K562 (cell line): ENCODE data around the gene RAD51AP2. TPM values are rescaled to one million over a fixed set of nuclear protein-coding genes. Genes with fewer than 3 reads are reported as not detected.

Experiments
- ETS1 ChIP-seq: conservative IDR thresholded peaks from 2 replicates; pipeline ENCODE4 v1.6.1; 2011; ENCODE audit warnings: low read depth, mild to moderate bottlenecking, low read length; ENCODE audit not compliant: control insufficient read depth
- HMG20A ChIP-seq: fragments of 450-650 bp; formaldehyde crosslinking; conservative IDR thresholded peaks from 2 replicates; pipeline ENCODE4 v1.4.0; 2020; ENCODE audit warnings: mild to moderate bottlenecking, mixed read lengths
- LARP7 ChIP-seq: fragments of 450-650 bp; IDR thresholded peaks from 2 replicates; pipeline ENCODE4 v1.6.1; 2016
- MCM2 ChIP-seq: fragments of 450-650 bp; IDR thresholded peaks from 2 replicates; pipeline ENCODE4 v1.6.1; 2017; ENCODE audit warnings: low read depth, mild to moderate bottlenecking
- PHB ChIP-seq: fragments of 250-450 bp; sonication (Bioruptor Pico); IDR thresholded peaks from 2 replicates; pipeline ENCODE4 v1.5.0; 2021
- SMAD2 ChIP-seq: fragments of 150-350 bp; IDR thresholded peaks from 2 replicates; pipeline ENCODE4 v1.6.1; 2014; ENCODE audit warnings: low read depth, mild to moderate bottlenecking, low read length
- STAT5B ChIP-seq: fragments of 250-450 bp; sonication (Bioruptor Pico); IDR thresholded peaks from 2 replicates; pipeline ENCODE4 v1.8.0; 2021; ENCODE audit warnings: mild to moderate bottlenecking, inconsistent platforms
- TFAM ChIP-seq: fragments of 250-450 bp; sonication (Bioruptor Pico); conservative IDR thresholded peaks from 2 replicates; pipeline ENCODE4 v1.5.0; 2021; ENCODE audit warnings: mild to moderate bottlenecking, moderate library complexity
- ZC3H4 ChIP-seq: sonication (generic); formaldehyde crosslinking; IDR thresholded peaks from 2 replicates; pipeline ENCODE4 v1.9.0; 2021; ENCODE audit warnings: missing genetic modification reagents, borderline replicate concordance
- ZEB2 ChIP-seq: fragments of 450-650 bp; IDR thresholded peaks from 2 replicates; pipeline ENCODE4 v1.6.1; 2016
- ZNF143 ChIP-seq: sonication (generic); formaldehyde crosslinking; IDR thresholded peaks from 2 replicates; pipeline ENCODE4 v1.9.0; 2022; ENCODE audit warnings: mild to moderate bottlenecking, missing genetic modification reagents
- ZNF431 ChIP-seq: sonication (generic); formaldehyde crosslinking; IDR thresholded peaks from 2 replicates; pipeline ENCODE4 v1.8.0; 2022; ENCODE audit warnings: mild to moderate bottlenecking, missing genetic modification reagents
- ZNF696 ChIP-seq: fragments of 250-450 bp; sonication (Bioruptor Pico); conservative IDR thresholded peaks from 2 replicates; pipeline ENCODE4 v1.4.0; 2020; ENCODE audit warnings: mild to moderate bottlenecking, moderate library complexity
- ZNF780A ChIP-seq: fragments of 250-450 bp; sonication (Bioruptor Pico); IDR thresholded peaks from 2 replicates; pipeline ENCODE4 v1.5.0; 2021; ENCODE audit warnings: mild to moderate bottlenecking
- polyA plus RNA-seq, 8 experiments: library from polyadenylated mRNA; depleted of rRNA in 4 of 8; stranded (reverse) in 5 of 8; unstranded in 3 of 8; fragments of >200 nt; fragmentation: Nextera tagmentation in 2 of 8; fragmentation: Illumina TruSeq in 1 of 8; extraction: Ambion mirVana in 2 of 8; extraction: Trizol in 1 of 8; gene quantifications; 2 replicates each; pipeline versions ENCODE4 v1.2.1 to v1.2.3, GENCODE V29; 2011 to 2014; ENCODE audit warnings: inconsistent platforms in 1 of 8, missing spikeins in 1 of 8
- total RNA-seq, 7 experiments: library from RNA; depleted of rRNA in 6 of 7; stranded (reverse); fragments of >200 nt in 6 of 7; fragmentation: Illumina TruSeq in 2 of 7; extraction: Trizol in 2 of 7; gene quantifications; 2 replicates each; pipeline versions ENCODE4 v1.2.1 to v1.2.3, GENCODE V29; 2011 to 2021; ENCODE audit warnings: low replicate concordance in 1 of 7
- TF ChIP-seq, protein P1 (sequence below): fragments of 250-450 bp; sonication (Bioruptor Pico); IDR thresholded peaks from 2 replicates; pipeline ENCODE4 v1.5.1; 2021; ENCODE audit warnings: mild to moderate bottlenecking
- TF ChIP-seq, protein P2 (sequence below): fragments of 450-650 bp; IDR thresholded peaks from 2 replicates; pipeline ENCODE4 v1.7.1; 2018; ENCODE audit warnings: mild to moderate bottlenecking, low read depth; ENCODE audit not compliant: partially characterized antibody
- TF ChIP-seq, protein P3 (sequence below): fragments of 200-800 bp; sonication (Bioruptor generic); IDR thresholded peaks from 2 replicates; pipeline ENCODE4 v1.6.1; 2016; ENCODE audit warnings: missing genetic modification characterization, missing compliant biosample characterization

Gene RAD51AP2
- total and polyA plus RNA-seq, 9 of the 15 experiments (the other 6 are each of a cell fraction or from before 2014, with no cell fraction given), result 0.01 to 0.04 (median 0.04) TPM; not detected in 6

GRCh38 chr2:17518212-17519154, at the start of gene RAD51AP2 (continued):
- TF ChIP-seq, protein P1, sequence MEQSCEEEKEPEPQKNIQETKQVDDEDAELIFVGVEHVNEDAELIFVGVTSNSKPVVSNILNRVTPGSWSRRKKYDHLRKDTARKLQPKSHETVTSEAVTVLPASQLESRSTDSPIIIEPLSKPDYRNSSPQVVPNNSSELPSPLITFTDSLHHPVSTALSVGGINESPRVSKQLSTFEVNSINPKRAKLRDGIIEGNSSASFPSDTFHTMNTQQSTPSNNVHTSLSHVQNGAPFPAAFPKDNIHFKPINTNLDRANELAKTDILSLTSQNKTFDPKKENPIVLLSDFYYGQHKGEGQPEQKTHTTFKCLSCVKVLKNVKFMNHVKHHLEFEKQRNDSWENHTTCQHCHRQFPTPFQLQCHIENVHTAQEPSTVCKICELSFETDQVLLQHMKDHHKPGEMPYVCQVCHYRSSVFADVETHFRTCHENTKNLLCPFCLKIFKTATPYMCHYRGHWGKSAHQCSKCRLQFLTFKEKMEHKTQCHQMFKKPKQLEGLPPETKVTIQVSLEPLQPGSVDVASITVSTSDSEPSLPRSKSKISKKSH (CRISPR knock-in tag), result no peak
- TF ChIP-seq LARP7, result no peak
- TF ChIP-seq ZNF696 (CRISPR knock-in tag), result no peak
- TF ChIP-seq STAT5B (CRISPR knock-in tag), result no peak
- TF ChIP-seq ZNF431, result no peak
- TF ChIP-seq, protein P2, sequence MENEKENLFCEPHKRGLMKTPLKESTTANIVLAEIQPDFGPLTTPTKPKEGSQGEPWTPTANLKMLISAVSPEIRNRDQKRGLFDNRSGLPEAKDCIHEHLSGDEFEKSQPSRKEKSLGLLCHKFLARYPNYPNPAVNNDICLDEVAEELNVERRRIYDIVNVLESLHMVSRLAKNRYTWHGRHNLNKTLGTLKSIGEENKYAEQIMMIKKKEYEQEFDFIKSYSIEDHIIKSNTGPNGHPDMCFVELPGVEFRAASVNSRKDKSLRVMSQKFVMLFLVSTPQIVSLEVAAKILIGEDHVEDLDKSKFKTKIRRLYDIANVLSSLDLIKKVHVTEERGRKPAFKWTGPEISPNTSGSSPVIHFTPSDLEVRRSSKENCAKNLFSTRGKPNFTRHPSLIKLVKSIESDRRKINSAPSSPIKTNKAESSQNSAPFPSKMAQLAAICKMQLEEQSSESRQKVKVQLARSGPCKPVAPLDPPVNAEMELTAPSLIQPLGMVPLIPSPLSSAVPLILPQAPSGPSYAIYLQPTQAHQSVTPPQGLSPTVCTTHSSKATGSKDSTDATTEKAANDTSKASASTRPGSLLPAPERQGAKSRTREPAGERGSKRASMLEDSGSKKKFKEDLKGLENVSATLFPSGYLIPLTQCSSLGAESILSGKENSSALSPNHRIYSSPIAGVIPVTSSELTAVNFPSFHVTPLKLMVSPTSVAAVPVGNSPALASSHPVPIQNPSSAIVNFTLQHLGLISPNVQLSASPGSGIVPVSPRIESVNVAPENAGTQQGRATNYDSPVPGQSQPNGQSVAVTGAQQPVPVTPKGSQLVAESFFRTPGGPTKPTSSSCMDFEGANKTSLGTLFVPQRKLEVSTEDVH, result no peak
- TF ChIP-seq, protein P3, sequence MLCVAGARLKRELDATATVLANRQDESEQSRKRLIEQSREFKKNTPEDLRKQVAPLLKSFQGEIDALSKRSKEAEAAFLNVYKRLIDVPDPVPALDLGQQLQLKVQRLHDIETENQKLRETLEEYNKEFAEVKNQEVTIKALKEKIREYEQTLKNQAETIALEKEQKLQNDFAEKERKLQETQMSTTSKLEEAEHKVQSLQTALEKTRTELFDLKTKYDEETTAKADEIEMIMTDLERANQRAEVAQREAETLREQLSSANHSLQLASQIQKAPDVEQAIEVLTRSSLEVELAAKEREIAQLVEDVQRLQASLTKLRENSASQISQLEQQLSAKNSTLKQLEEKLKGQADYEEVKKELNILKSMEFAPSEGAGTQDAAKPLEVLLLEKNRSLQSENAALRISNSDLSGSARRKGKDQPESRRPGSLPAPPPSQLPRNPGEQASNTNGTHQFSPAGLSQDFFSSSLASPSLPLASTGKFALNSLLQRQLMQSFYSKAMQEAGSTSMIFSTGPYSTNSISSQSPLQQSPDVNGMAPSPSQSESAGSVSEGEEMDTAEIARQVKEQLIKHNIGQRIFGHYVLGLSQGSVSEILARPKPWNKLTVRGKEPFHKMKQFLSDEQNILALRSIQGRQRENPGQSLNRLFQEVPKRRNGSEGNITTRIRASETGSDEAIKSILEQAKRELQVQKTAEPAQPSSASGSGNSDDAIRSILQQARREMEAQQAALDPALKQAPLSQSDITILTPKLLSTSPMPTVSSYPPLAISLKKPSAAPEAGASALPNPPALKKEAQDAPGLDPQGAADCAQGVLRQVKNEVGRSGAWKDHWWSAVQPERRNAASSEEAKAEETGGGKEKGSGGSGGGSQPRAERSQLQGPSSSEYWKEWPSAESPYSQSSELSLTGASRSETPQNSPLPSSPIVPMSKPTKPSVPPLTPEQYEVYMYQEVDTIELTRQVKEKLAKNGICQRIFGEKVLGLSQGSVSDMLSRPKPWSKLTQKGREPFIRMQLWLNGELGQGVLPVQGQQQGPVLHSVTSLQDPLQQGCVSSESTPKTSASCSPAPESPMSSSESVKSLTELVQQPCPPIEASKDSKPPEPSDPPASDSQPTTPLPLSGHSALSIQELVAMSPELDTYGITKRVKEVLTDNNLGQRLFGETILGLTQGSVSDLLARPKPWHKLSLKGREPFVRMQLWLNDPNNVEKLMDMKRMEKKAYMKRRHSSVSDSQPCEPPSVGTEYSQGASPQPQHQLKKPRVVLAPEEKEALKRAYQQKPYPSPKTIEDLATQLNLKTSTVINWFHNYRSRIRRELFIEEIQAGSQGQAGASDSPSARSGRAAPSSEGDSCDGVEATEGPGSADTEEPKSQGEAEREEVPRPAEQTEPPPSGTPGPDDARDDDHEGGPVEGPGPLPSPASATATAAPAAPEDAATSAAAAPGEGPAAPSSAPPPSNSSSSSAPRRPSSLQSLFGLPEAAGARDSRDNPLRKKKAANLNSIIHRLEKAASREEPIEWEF, result no peak
- TF ChIP-seq SMAD2, result no peak
- TF ChIP-seq HMG20A (CRISPR knock-in tag), result no peak
- no peak for TF ChIP-seq MCM2
- no peak for TF ChIP-seq ZNF780A
- TF ChIP-seq ZC3H4 (CRISPR knock-in tag), result no peak
- TF ChIP-seq ZEB2, result no peak
- TF ChIP-seq TFAM, result no peak
- TF ChIP-seq PHB (CRISPR knock-in tag), result no peak
- TF ChIP-seq ZNF143, result no peak
- TF ChIP-seq ETS1, result no peak
